CD4-positive, alpha-beta T cell treated with Interleukin-4 for 4 hours (primary cell): ENCODE results near the gene MRPS2.
"Not testable (repeated sequence)": the region's sequence is repeated elsewhere in the genome, so short reads cannot be mapped to it uniquely, and the experiment has no call there.

Source experiments
- DNase-seq: peaks from one replicate; pipeline ENCODE4 v3.0.0-alpha.2; 2020

The MRPS2 gene

GRCh38 chr9:135534826-135535225 is 34.3 kb downstream of the MRPS2 start:
- DNase-seq, result not testable (repeated sequence)

DNA sequence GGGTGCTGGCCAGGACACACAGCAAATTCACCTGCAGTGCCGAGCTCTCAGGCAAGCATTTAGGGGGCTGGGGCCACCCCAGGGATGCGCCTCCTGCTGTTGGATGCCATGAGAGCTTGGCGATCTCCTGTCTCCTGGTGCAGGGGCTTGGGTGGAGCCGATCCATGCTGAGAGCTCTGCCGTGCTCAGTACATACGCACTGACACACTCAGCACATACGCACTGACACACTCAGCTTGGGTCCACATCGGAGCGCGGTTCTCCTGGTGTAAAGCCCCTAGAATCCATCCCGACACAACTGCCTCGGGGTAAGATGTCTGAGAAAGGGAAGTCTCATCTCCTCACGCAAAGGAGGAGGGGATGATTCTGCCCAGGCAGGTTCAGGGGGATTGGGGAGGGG is 35.1 kb downstream of the MRPS2 start:
- not testable (repeated sequence) for DNase-seq

- no peak for DNase-seq
These were observed 35.7 kb downstream of the MRPS2 start for GRCh38 chr9:135536216-135536615.

GRCh38 chr9:135543262-135543894 is 42.9 kb downstream of the MRPS2 start:
- DNase-seq, result not testable (repeated sequence)

- DNase-seq, result no peak
These were observed 44.6 kb downstream of the MRPS2 start for GRCh38 chr9:135544981-135545635.

GRCh38 chr9:135545646-135546176 is 45.2 kb downstream of the MRPS2 start, which contains the start of gene OBP2A:
TSS of gene OBP2A (plus strand) at chr9:135546126. CDS start at chr9:135546181, 55 bp downstream.
- not testable (repeated sequence) for DNase-seq

DNA sequence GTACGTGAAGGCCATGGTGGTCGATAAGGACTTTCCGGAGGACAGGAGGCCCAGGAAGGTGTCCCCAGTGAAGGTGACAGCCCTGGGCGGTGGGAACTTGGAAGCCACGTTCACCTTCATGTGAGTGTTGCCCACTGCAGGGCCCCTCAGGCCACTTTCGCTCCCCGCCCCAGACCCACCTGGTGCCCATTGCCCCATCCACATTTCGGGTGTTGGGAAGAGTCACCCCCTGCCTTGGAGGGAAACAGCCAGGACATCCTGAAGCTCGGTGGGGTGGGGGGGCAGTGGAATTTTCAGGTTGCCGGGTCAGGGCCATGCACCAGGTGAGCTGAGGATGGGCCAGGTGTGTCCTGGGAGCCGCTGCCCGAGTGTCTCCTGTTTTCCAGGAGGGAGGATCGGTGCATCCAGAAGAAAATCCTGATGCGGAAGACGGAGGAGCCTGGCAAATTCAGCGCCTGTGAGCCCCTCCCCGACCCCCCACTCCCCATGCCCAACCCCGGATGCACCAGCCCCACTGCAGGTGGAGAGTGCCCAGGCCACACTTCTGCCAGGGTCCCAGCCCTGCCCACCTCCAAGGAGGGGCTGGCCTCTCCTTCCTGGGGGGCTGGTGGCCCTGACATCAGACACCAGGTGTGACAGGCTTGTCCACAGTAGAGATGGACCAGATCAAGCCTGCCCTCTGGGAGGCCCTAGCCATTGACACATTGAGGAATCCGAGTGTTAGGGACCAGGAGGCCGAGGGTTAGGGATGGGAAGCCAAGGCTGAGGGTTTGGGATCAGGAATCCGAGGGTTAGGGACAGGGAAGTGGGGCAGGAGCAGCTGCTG is 46.5 kb downstream of the MRPS2 start:
- not testable (repeated sequence) for DNase-seq

DNA sequence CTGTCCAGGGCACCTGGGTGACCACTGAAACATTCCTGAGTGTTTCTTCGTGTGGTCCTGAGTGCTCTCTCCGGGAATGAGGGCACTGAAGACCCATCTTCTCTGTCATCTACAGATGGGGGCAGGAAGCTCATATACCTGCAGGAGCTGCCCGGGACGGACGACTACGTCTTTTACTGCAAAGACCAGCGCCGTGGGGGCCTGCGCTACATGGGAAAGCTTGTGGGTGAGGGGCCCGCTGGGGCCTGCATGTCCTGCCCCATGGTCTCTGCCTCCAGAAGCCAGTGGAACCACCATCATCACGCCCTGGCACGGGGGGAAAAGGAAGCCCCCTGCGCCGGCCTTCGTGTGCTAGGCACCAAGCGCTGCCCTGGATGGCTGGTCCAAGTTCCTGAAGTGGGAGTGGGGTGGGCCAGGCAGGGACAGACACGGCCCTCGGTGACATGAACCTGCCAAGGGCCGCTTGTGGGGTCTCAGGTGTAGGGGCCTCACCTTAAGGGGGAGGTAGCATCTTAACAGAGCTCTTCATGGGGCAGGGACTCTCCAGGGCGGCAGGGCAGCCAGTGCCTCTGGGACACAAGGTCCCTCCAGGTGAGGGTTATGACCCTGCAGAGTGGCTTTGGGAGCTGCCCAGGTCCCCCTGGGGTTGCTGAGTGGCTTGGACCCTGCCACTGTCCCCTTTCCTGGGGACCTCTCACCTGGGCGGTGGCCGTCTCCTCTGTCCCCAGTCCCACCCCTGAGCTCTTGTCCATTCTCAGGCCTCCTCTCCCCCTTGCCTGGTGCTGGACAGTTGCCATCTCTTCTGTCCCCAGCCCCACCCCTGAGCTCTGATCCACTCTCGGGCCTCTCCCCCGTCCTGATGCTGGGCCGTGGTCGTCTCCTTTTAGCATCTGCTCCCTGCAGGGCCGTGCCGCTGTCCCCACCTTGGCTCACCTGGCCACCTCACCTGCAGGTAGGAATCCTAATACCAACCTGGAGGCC is 47.6 kb downstream of the MRPS2 start:
- DNase-seq, result no peak

DNA sequence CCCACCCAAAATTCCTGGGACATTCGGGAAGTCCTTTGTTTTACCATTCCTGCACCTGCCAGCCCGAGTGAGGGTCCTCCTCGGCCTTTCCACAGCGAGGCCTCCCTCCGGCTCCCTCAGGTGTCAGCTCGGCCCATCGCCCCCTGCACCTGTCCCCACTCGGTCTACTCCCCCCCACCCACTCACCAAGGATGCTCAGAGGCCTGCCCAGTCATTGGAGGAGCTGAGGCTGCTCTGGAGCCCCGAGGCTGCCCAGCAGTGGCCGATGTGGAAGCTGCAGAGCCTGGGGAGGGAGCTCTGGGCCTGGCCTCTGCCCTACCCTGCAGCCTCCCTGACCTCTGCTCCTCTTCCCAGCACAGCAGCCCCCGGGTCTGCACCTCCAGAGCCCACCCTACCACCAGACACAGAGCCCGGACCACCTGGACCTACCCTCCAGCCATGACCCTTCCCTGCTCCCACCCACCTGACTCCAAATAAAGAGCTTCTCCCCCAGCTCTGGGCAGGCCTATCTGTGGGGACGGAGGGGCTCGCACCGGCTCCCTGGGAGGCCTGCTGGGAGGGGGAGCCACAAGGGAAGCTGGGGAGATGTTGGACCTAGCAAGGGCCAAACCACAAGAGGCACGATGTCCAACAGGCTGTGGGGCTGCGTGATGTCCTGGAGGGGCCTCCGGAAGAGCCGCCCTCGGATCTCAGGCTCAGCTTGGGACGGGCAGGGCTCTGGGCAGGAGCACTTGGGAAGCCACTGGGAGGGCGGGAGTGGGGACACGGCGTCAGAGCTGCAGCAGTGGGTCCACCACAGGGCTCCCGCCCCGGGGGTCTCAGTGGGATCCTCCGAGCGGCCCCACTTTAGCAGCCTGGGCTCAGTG is 49.2 kb downstream of the MRPS2 start:
- DNase-seq, result not testable (repeated sequence)

DNA sequence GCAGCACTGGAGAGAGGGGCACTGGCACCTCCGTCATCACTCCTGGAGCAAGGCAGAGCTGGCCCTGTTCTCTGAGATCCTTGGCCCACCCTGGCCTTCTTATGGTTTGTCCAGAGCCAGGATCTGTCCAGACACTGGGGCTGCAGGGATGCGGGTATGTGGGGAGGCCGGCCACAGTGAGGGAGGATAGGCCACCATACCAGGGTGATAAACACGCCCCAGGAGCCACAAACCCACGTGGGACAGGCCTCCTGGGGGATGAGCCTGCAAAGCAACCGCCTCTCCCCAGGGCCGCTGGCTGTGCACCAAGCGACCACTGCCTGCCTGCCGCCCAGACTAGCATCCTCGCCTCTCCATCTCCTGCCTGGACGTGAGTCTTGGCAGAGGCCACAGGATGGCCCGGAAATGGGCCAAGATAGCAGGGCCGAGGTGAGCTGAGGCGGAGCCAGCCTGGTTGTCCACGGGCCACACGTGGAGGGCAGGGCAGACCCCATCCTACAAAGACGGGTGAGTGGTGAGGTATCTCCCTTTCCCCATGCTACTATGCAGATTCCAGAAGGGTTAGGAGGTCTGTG is 49.9 kb downstream of the MRPS2 start:
- no peak for DNase-seq

GRCh38 chr9:135551031-135551430 is 50.5 kb downstream of the MRPS2 start:
- no peak for DNase-seq

DNA sequence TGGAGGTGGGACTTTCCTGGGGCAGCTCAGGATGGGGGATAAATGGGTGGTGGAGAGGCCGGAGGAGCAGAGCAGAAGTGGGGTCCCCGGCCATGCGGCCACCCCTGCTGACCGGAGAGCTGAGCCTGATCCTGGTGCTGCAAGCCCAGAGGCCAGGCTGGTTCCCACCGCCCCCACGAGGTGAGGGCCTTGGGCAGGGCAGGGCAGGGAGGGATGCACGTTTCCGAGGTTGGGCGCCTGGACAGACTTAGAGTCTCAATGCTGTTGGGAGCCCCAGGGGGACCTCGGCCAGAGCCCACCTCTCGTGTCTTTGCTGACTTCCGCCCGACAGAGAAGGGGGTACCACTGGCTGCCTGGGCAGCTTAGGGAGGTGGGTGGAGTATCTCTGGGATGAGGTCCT is 51.0 kb downstream of the MRPS2 start:
- no peak for DNase-seq

- no peak for DNase-seq
These were observed 51.7 kb downstream of the MRPS2 start for GRCh38 chr9:135552021-135552697.

GRCh38 chr9:135552698-135553171 is 52.3 kb downstream of the MRPS2 start:
- DNase-seq, result no peak
